CD14-positive monocyte (primary cell): ENCODE data around the gene PGM2L1. TPM values are rescaled to one million over a fixed set of nuclear protein-coding genes. Genes with fewer than 3 reads are reported as not detected.

Source experiments
- DNase-seq, 3 donors: peaks; one replicate each; pipeline ENCODE4 v3.0.0-alpha.2; 2011 to 2022
- H2AFZ ChIP-seq: 2 replicates; pipeline ENCODE4 v1.6.0; 2012; ENCODE audit warnings: mild to moderate bottlenecking, low read depth, low read length, inconsistent platforms; ENCODE audit not compliant: insufficient read depth, poor library complexity, severe bottlenecking
- H3K27ac ChIP-seq, 2 donors: 1 replicate in 1 of 2; 2 replicates in 1 of 2; pipeline ENCODE4 v1.5.1; 2012 to 2013; ENCODE audit warnings: low read length in 2 of 2, control low read depth in 1 of 2, inconsistent platforms in 1 of 2, low read depth in 1 of 2, mild to moderate bottlenecking in 1 of 2
- H3K27me3 ChIP-seq, 2 donors: one replicate each; pipeline versions ENCODE4 v1.6.0 to v1.6.1; 2011 to 2013; ENCODE audit warnings: low read length in 2 of 2; ENCODE audit not compliant: control insufficient read depth in 2 of 2, insufficient read depth in 2 of 2
- H3K36me3 ChIP-seq, 2 donors: replicated peaks in 1 of 2; 1 replicate in 1 of 2; 2 replicates in 1 of 2; pipeline versions ENCODE4 v1.5.1 to v1.6.1; 2012 to 2013; ENCODE audit warnings: low read length in 2 of 2, control low read depth in 1 of 2, inconsistent platforms in 1 of 2, mild to moderate bottlenecking in 1 of 2; ENCODE audit not compliant: insufficient read depth in 2 of 2, control insufficient read depth in 1 of 2
- H3K4me1 ChIP-seq, 2 donors: 1 replicate in 1 of 2; 2 replicates in 1 of 2; pipeline versions ENCODE4 v1.5.1 to v1.6.1; 2012 to 2013; ENCODE audit warnings: low read length in 2 of 2, control low read depth in 1 of 2, inconsistent platforms in 1 of 2, mild to moderate bottlenecking in 1 of 2, moderate library complexity in 1 of 2; ENCODE audit not compliant: insufficient read depth in 2 of 2, control insufficient read depth in 1 of 2
- H3K4me2 ChIP-seq: replicated peaks from 2 replicates; pipeline ENCODE3; 2012; ENCODE audit warnings: low read length, moderate library complexity, mild to moderate bottlenecking; ENCODE audit not compliant: poor library complexity, severe bottlenecking; ENCODE audit errors: extremely low read depth
- H3K4me3 ChIP-seq, 3 experiments: fragments of 200-600 bp in 1 of 3; sonication (generic) in 1 of 3; replicated peaks in 1 of 3; 1 replicate in 2 of 3; 2 replicates in 1 of 3; pipeline ENCODE4 v1.5.1; 2011 to 2013; ENCODE audit warnings: low read length in 3 of 3, mild to moderate bottlenecking in 3 of 3, control low read depth in 2 of 3, low read depth in 2 of 3, inconsistent platforms in 1 of 3, moderate library complexity in 1 of 3
- H3K79me2 ChIP-seq: 2 replicates; pipeline ENCODE4 v1.6.0; 2012; ENCODE audit warnings: mild to moderate bottlenecking, control low read depth, inconsistent platforms, low read length, moderate library complexity; ENCODE audit not compliant: insufficient read depth
- H3K9ac ChIP-seq: 2 replicates; pipeline ENCODE4 v1.6.0; 2017; ENCODE audit warnings: low read length, mild to moderate bottlenecking; ENCODE audit not compliant: insufficient read depth, poor library complexity, severe bottlenecking
- H3K9me3 ChIP-seq, 2 donors: replicated peaks in 1 of 2; 1 replicate in 1 of 2; 2 replicates in 1 of 2; pipeline versions ENCODE4 v1.5.1 to v1.6.1; 2012 to 2013; ENCODE audit warnings: low read length in 2 of 2, control low read depth in 1 of 2; ENCODE audit not compliant: control insufficient read depth in 1 of 2, insufficient read depth in 1 of 2
- H4K20me1 ChIP-seq: 2 replicates; pipeline ENCODE4 v1.6.0; 2012; ENCODE audit warnings: mild to moderate bottlenecking, low read length, control low read depth, moderate library complexity; ENCODE audit not compliant: insufficient read depth
- H3K27ac Mint-ChIP-seq, 7 donors: one replicate each; pipeline ENCODE4 v1.8.0; 2020; ENCODE audit warnings: mild to moderate bottlenecking in 7 of 7, mixed read lengths in 7 of 7, moderate library complexity in 6 of 7, inconsistent platforms in 2 of 7
- H3K27me3 Mint-ChIP-seq, 3 donors: one replicate each; pipeline ENCODE4 v1.8.0; 2021 to 2022; ENCODE audit warnings: low read depth in 3 of 3, mild to moderate bottlenecking in 3 of 3, mixed read lengths in 3 of 3, moderate library complexity in 3 of 3, inconsistent platforms in 1 of 3
- H3K36me3 Mint-ChIP-seq, 2 donors: one replicate each; pipeline ENCODE4 v1.8.0; 2020; ENCODE audit warnings: mixed read lengths in 2 of 2, inconsistent platforms in 1 of 2, mild to moderate bottlenecking in 1 of 2
- H3K4me1 Mint-ChIP-seq: one replicate; pipeline ENCODE4 v1.8.0; 2020; ENCODE audit warnings: mild to moderate bottlenecking, mixed read lengths
- H3K4me3 Mint-ChIP-seq, 2 donors: one replicate each; pipeline ENCODE4 v1.8.0; 2020; ENCODE audit warnings: mild to moderate bottlenecking in 2 of 2, mixed read lengths in 2 of 2, moderate library complexity in 1 of 2
- H3K9me3 Mint-ChIP-seq, 7 donors: one replicate each; pipeline ENCODE4 v1.8.0; 2020 to 2022; ENCODE audit warnings: mixed read lengths in 7 of 7, mild to moderate bottlenecking in 6 of 7, moderate library complexity in 6 of 7, inconsistent platforms in 2 of 7
- WGBS: methylation state at CpG from one replicate; pipeline ENCODE4 v1.1.5; 2013; ENCODE audit warnings: missing lambda C conversion rate; ENCODE audit not compliant: insufficient coverage; 5-methylcytosine and 5-hydroxymethylcytosine counted together
- intact Hi-C, 2 donors: fragments of 100-400 bp; cut with micrococcal nuclease; formaldehyde crosslinking; loops; one replicate each; pipeline versions ENCODE4 v1.15.0 to v1.15.1; 2023
- polyA plus RNA-seq, 3 donors: library from polyadenylated mRNA; depleted of rRNA in 1 of 3; unstranded in 2 of 3; stranded (reverse) in 1 of 3; fragments of 300-500 nt in 2 of 3; fragments of >200 nt in 1 of 3; fragmentation: Illumina TruSeq in 2 of 3; gene quantifications; 1 replicate in 2 of 3; 2 replicates in 1 of 3; pipeline ENCODE4 v1.2.3, GENCODE V29; 2012 to 2021
- TF ChIP-seq, protein P1 (sequence below): fragments of 200-600 bp; IDR thresholded peaks from one replicate; pipeline ENCODE4 v1.8.0; 2022; ENCODE audit warnings: antibody characterized with exemption, mild to moderate bottlenecking

Gene PGM2L1
- polyA plus RNA-seq, 3 donors, result 0.25 to 0.81 (median 0.62) TPM

DNA sequence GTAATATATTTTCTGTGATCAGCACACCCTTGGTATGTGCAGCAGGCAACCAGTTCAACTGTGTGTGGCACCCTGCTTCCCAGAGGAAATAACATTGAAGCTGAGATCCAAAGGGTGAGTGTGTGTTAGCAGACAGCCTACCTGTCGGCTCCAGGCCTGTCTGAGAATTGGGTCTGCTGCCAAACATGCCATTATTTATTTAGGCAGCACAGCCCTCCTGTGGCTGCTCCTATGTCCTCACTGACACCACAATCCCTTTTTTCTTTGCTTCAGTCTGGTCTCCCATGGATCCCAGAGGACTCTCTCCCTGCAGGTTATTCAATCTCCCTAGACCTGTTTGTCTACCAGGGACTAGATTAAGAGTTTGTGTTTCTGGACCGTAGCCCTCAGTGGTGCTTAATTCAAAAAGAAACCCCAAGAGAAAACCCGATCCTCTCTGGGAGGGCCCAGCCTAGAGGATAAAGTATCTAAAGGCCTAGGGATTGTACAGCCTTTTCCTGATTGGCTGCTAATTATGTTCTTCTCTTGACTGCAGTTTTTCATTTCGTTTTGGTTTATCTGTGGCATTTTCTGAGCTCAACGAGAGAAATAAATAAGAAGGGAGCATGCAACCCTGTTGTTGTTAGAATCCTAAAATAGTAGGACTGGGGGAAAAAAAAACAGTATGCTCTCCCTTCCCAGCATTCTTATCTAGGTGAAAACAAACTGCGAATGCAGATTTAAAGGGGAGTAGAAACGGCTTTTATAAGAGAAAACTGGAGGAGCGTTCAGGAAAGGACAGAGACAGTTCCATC, 45.0 kb upstream of the PGM2L1 start:
- Histone ChIP-seq H3K79me2 (no peaks in the 10 kb centered on the region), H3K4me3 (no peak overlapping the region), H3K27me3 (no peaks in the 10 kb centered on the region), H3K4me1 (no peaks in the 10 kb centered on the region), H3K9ac (no peak overlapping the region), H3K4me2 (no peak overlapping the region), H3K36me3 (no peaks in the 10 kb centered on the region), H2AFZ (no peak overlapping the region), H3K27ac (no peak overlapping the region), H4K20me1 (no peaks in the 10 kb centered on the region), H3K9me3 (peaks cover 4 to 6% of the 10 kb centered on the region in 2 donors)
- DNase-seq, result no peak
- no peaks in the 10 kb centered on the region for H3K36me3 Mint-ChIP-seq
- intact Hi-C loops, result loop anchor here in 1 of 2 donors (10.0 kb wide), 1 partner anchor 188 kb away; no protein-coding TSS in a partner anchor
- TF ChIP-seq, protein P1, sequence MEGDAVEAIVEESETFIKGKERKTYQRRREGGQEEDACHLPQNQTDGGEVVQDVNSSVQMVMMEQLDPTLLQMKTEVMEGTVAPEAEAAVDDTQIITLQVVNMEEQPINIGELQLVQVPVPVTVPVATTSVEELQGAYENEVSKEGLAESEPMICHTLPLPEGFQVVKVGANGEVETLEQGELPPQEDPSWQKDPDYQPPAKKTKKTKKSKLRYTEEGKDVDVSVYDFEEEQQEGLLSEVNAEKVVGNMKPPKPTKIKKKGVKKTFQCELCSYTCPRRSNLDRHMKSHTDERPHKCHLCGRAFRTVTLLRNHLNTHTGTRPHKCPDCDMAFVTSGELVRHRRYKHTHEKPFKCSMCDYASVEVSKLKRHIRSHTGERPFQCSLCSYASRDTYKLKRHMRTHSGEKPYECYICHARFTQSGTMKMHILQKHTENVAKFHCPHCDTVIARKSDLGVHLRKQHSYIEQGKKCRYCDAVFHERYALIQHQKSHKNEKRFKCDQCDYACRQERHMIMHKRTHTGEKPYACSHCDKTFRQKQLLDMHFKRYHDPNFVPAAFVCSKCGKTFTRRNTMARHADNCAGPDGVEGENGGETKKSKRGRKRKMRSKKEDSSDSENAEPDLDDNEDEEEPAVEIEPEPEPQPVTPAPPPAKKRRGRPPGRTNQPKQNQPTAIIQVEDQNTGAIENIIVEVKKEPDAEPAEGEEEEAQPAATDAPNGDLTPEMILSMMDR, result no peak
- no peak overlapping the region for H3K4me3 Mint-ChIP-seq
- H3K9me3 Mint-ChIP-seq, result peaks cover 4 to 12% (median 7%) of the 10 kb centered on the region in 7 donors
- no peak overlapping the region for H3K27ac Mint-ChIP-seq
- H3K4me1 Mint-ChIP-seq, result peaks cover 6% of the 10 kb centered on the region
- H3K27me3 Mint-ChIP-seq, result peaks cover 1 to 10% (median 4%) of the 10 kb centered on the region in 3 donors
- WGBS, result 97% methylated on average over 4 of the region's 8 CpGs

DNA sequence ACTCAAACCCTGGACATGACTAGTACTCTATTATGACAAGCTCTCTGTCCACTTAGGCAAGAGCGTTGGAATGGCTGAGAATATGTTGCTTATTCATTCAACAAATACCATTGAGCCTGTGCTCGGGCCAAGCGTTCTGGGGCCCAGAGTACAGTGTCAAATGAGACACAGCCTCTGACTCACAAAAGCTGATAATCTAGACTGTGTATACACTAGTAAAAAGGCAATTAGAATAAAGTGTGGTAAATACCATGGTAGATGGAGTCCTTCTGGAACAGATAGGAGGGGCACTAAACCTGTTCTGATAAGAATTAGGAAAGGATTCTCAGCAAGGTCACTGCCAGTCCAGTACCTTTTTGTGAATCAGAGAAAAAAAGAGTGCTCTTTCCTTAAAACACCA, 44.4 kb upstream of the PGM2L1 start:
- no CpG with 5 or more reads among the region's 3 CpGs for WGBS
- peaks cover 1 to 10% (median 4%) of the 10 kb centered on the region in 3 donors for H3K27me3 Mint-ChIP-seq
- peaks cover 4 to 6% of the 10 kb centered on the region in 2 donors for H3K9me3 ChIP-seq
- DNase-seq, result no peak
- no peaks in the 10 kb centered on the region for H4K20me1 ChIP-seq
- intact Hi-C loops, result loop anchor here in 1 of 2 donors (10.0 kb wide), 1 partner anchor 188 kb away; no protein-coding TSS in a partner anchor
- H3K36me3 Mint-ChIP-seq, result no peaks in the 10 kb centered on the region
- no peak overlapping the region for H2AFZ ChIP-seq
- H3K27ac ChIP-seq, result no peak overlapping the region
- peaks cover 6% of the 10 kb centered on the region for H3K4me1 Mint-ChIP-seq
- H3K27me3 ChIP-seq, result no peaks in the 10 kb centered on the region
- TF ChIP-seq, protein P1, result no peak
- H3K9me3 Mint-ChIP-seq, result peaks cover 4 to 12% (median 7%) of the 10 kb centered on the region in 7 donors
- no peaks in the 10 kb centered on the region for H3K79me2 ChIP-seq
- no peak overlapping the region for H3K4me3 ChIP-seq
- no peaks in the 10 kb centered on the region for H3K36me3 ChIP-seq
- H3K27ac Mint-ChIP-seq, result no peak overlapping the region
- no peak overlapping the region for H3K4me3 Mint-ChIP-seq
- no peak overlapping the region for H3K4me2 ChIP-seq
- H3K4me1 ChIP-seq, result no peaks in the 10 kb centered on the region
- no peak overlapping the region for H3K9ac ChIP-seq
